Measurements from ENCODE around the gene PLAC9.
A peak's percentile ranks its signal among the peaks of the same experiment; 100 is the strongest.
"Not testable (repeated sequence)": the region's sequence is repeated elsewhere in the genome, so short reads cannot be mapped to it uniquely, and the experiment has no call there.

PLAC9 gene

GRCh38 chr10:80132299-80133139, at the start of gene PLAC9:
PLAC9 (plus strand) TSS chr10:80132730; CDS start chr10:80132763, 33 bp downstream.
- DNase-seq (ENCODE audit: low spot score) = peak; percentile 65

- DNase-seq (ENCODE audit: low spot score) = no peak
Measured at GRCh38 chr10:80090121-80090520, 42.4 kb upstream of the PLAC9 start.

GRCh38 chr10:80094231-80094630, 38.3 kb upstream of the PLAC9 start:
- DNase-seq (ENCODE audit: low spot score) = no peak

- not testable (repeated sequence) for DNase-seq (ENCODE audit: low spot score)
Measured at GRCh38 chr10:80098272-80098671, 34.3 kb upstream of the PLAC9 start.

- not testable (repeated sequence) for DNase-seq (ENCODE audit: low spot score)
Measured at GRCh38 chr10:80099295-80099694, 33.2 kb upstream of the PLAC9 start.

GRCh38 chr10:80100116-80100515, 32.4 kb upstream of the PLAC9 start:
- no peak for DNase-seq (ENCODE audit: low spot score)

- no peak for DNase-seq (ENCODE audit: low spot score)
Measured at GRCh38 chr10:80100861-80101695, 31.5 kb upstream of the PLAC9 start.

- DNase-seq (ENCODE audit: low spot score) = peak; percentile 84
Measured at GRCh38 chr10:80104066-80104926, 28.2 kb upstream of the PLAC9 start.

GRCh38 chr10:80108576-80109239, 23.8 kb upstream of the PLAC9 start:
- DNase-seq (ENCODE audit: low spot score) = no peak

- no peak for DNase-seq (ENCODE audit: low spot score)
Measured at GRCh38 chr10:80110986-80111385, 21.5 kb upstream of the PLAC9 start.

GRCh38 chr10:80118669-80119068, 13.9 kb upstream of the PLAC9 start:
- no peak for DNase-seq (ENCODE audit: low spot score)

- no peak for DNase-seq (ENCODE audit: low spot score)
Measured at GRCh38 chr10:80122110-80122710, 10.3 kb upstream of the PLAC9 start.

GRCh38 chr10:80122746-80123145, 9.8 kb upstream of the PLAC9 start:
- DNase-seq (ENCODE audit: low spot score) = peak; percentile 63

- DNase-seq (ENCODE audit: low spot score) = no peak
Measured at GRCh38 chr10:80126876-80127275, 5.7 kb upstream of the PLAC9 start.

GRCh38 chr10:80131499-80131901, 1.0 kb upstream of the PLAC9 start:
- DNase-seq (ENCODE audit: low spot score) = no peak

- DNase-seq (ENCODE audit: low spot score) = peak; percentile 62
Measured at GRCh38 chr10:80133206-80133605, 676 bp downstream of the PLAC9 start.

- not testable (repeated sequence) for DNase-seq (ENCODE audit: low spot score)
Measured at GRCh38 chr10:80133687-80134086, 1.2 kb downstream of the PLAC9 start.

- DNase-seq (ENCODE audit: low spot score) = peak; percentile 80
Measured at GRCh38 chr10:80136134-80136571, 3.6 kb downstream of the PLAC9 start.

- no peak for DNase-seq (ENCODE audit: low spot score)
Measured at GRCh38 chr10:80137031-80137862, 4.7 kb downstream of the PLAC9 start.

GRCh38 chr10:80137920-80138319, 5.4 kb downstream of the PLAC9 start:
- DNase-seq (ENCODE audit: low spot score) = no peak

Measured in hepatic stellate cell (primary cell).